HFF-Myc (cell line): ENCODE data around the gene SULT4A1.

Source experiments
- DNase-seq: peaks from one replicate; pipeline ENCODE4 v3.0.0-alpha.2; 2011; ENCODE audit warnings: low read depth; ENCODE audit errors: extremely low read depth
- H3K4me3 ChIP-seq: replicated peaks from 2 replicates; pipeline ENCODE4 v1.5.1; 2011; ENCODE audit warnings: low read depth, mild to moderate bottlenecking, control low read depth, low read length
- CTCF ChIP-seq: IDR thresholded peaks from 2 replicates; pipeline ENCODE4 v1.5.1; 2012; ENCODE audit warnings: mild to moderate bottlenecking, low read depth, low read length, control low read depth; ENCODE audit errors: missing control alignments

Gene SULT4A1

GRCh38 chr22:43883012-43883661, 20.8 kb upstream of the SULT4A1 start:
- DNase-seq: peak; percentile 51
- H3K4me3 ChIP-seq: no peak overlapping the region
- peak; percentile 83 for TF ChIP-seq CTCF

GRCh38 chr22:43882122-43882767, 19.9 kb upstream of the SULT4A1 start:
- H3K4me3 ChIP-seq: no peak overlapping the region
- no peak for TF ChIP-seq CTCF
- no peak for DNase-seq

GRCh38 chr22:43881091-43882061, 19.1 kb upstream of the SULT4A1 start:
- H3K4me3 ChIP-seq: no peak overlapping the region
- DNase-seq: no peak
- no peak for TF ChIP-seq CTCF

- no peak for DNase-seq
- no peak for TF ChIP-seq CTCF
These were observed 18.3 kb upstream of the SULT4A1 start for GRCh38 chr22:43880541-43880991.

GRCh38 chr22:43879901-43880540, 17.7 kb upstream of the SULT4A1 start:
- no peak for TF ChIP-seq CTCF
- no peak overlapping the region for H3K4me3 ChIP-seq
- DNase-seq: no peak

More at GRCh38 chr22:43880541-43880991, 18.3 kb upstream of the SULT4A1 start:
- H3K4me3 ChIP-seq: no peak overlapping the region

- TF ChIP-seq CTCF: no peak
- no peak overlapping the region for H3K4me3 ChIP-seq
- DNase-seq: no peak
These were observed 16.7 kb upstream of the SULT4A1 start for GRCh38 chr22:43878831-43879550.
